ENCODE measurements around the gene UBE3B. TPM values are rescaled to one million over a fixed set of nuclear protein-coding genes. Genes with fewer than 3 reads are reported as not detected.
"Not testable (repeated sequence)": the region's sequence is repeated elsewhere in the genome, so short reads cannot be mapped to it uniquely, and the experiment has no call there.

The UBE3B gene
- total RNA-seq, 1 experiment from 2014 or later = 38.4 TPM

DNA sequence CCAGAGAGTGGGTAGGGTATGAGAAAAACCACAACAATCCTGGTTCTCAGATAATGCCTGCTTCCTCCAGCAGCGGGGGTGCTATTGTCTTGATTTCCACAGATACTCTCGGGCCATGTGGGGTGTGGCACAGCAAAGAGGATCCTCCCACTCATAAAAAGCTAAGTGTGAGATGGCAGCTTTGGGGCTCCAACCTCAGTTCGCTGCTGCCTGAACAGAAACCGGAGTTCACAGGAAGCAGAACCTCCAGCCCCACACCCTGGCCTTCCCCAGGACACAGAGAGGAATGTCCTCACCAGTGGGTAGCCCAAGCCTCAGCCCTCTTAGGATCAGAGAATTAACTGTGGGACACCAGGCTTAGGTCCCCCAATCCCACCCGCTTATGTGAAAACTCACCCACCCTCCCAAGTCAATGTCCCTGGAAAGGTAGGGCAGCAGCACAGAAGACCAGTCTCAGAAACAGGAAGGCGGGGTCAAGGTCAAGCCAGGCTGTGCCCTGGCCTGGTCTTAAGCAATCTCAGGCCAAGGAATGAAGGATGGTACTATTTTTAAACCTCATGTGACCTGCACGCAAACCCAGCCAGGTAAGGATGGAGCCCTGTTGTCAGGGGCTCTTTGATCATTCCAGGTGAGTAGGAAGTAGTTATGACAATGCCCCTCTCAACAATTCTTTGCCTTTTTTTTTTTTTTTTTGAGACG is 9.3 kb upstream of the UBE3B start:
- Mint-ChIP-seq H3K9me3 (ENCODE audit: unreplicated experiment) (no peaks in the 10 kb centered on the region), H3K4me3 (ENCODE audit: unreplicated experiment) (no peak overlapping the region), H3K27me3 (ENCODE audit: insufficient read depth, unreplicated experiment) (no peaks in the 10 kb centered on the region), H3K27ac (ENCODE audit: unreplicated experiment) (no peak overlapping the region), H3K4me1 (ENCODE audit: low read depth, unreplicated experiment) (peaks cover 16% of the 10 kb centered on the region), H3K36me3 (ENCODE audit: insufficient read depth, unreplicated experiment) (peaks cover 19% of the 10 kb centered on the region)
- ChIA-PET CTCF (no interaction called here), POLR2A (no interaction called here)
- H3K36me3 ChIP-seq (ENCODE audit: control insufficient read depth, insufficient read depth, low read length) = peaks cover 2% of the 10 kb centered on the region
- intact Hi-C loops (cut with micrococcal nuclease; ENCODE audit: unreplicated experiment) = no loop called here
- BruUV-seq (replicated peaks) = no TSS peak
- DNase-seq = no peak
- H3K9me3 ChIP-seq = no peaks in the 10 kb centered on the region
- H3K4me3 ChIP-seq (ENCODE audit: low read depth, low read length) = no peak overlapping the region
- no peak for TF ChIP-seq CTCF (IDR thresholded peaks at IDR 0.05; ENCODE audit: insufficient read depth in 1 of 2, low read depth in 1 of 2, low read length in 1 of 2, severe bottlenecking in 1 of 2, unreplicated experiment in 1 of 2)
- H3K27me3 ChIP-seq (replicated peaks; ENCODE audit: control insufficient read depth, insufficient read depth, low read length) = no peaks in the 10 kb centered on the region
- peaks cover 9% of the 10 kb centered on the region for H3K4me1 ChIP-seq

DNA sequence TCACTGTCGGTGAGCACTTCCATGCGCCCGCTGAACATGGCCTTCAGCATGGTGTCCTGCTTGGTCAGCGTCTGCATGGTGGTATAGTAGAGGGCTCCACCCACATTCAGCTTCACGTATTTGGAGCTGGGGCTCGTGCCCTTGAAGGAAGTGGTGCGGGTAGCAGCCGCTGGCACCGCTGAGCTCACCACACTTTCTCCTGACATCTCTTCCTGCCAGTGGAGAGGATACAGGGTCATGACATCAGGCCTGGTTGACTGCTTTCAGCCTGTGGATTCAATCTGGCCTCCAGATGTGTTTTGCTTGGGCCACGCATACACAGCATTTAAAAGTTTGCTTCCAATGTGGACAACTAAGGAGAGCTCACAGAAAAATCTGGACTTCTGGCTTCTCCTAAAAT is 7.9 kb upstream of the UBE3B start:
- no peaks in the 10 kb centered on the region for H3K4me1 ChIP-seq
- H3K27ac Mint-ChIP-seq (ENCODE audit: unreplicated experiment) = no peak overlapping the region
- CTCF ChIA-PET = no interaction called here
- no peaks in the 10 kb centered on the region for H3K27me3 Mint-ChIP-seq (ENCODE audit: insufficient read depth, unreplicated experiment)
- no peak for DNase-seq
- no peak for TF ChIP-seq CTCF (IDR thresholded peaks at IDR 0.05; ENCODE audit: insufficient read depth in 1 of 2, low read depth in 1 of 2, low read length in 1 of 2, severe bottlenecking in 1 of 2, unreplicated experiment in 1 of 2)
- H3K4me3 Mint-ChIP-seq (ENCODE audit: unreplicated experiment) = no peak overlapping the region
- no peaks in the 10 kb centered on the region for H3K27me3 ChIP-seq (replicated peaks; ENCODE audit: control insufficient read depth, insufficient read depth, low read length)
- intact Hi-C loops (cut with micrococcal nuclease; ENCODE audit: unreplicated experiment) = no loop called here
- POLR2A ChIA-PET = no interaction called here
- H3K36me3 ChIP-seq (ENCODE audit: control insufficient read depth, insufficient read depth, low read length) = peaks cover 2% of the 10 kb centered on the region
- H3K4me3 ChIP-seq (ENCODE audit: low read depth, low read length) = no peak overlapping the region
- peaks cover 19% of the 10 kb centered on the region for H3K36me3 Mint-ChIP-seq (ENCODE audit: insufficient read depth, unreplicated experiment)
- BruUV-seq (replicated peaks) = no TSS peak
- H3K9me3 Mint-ChIP-seq (ENCODE audit: unreplicated experiment) = no peaks in the 10 kb centered on the region
- H3K4me1 Mint-ChIP-seq (ENCODE audit: low read depth, unreplicated experiment) = peaks cover 2% of the 10 kb centered on the region
- H3K9me3 ChIP-seq = no peaks in the 10 kb centered on the region

DNA sequence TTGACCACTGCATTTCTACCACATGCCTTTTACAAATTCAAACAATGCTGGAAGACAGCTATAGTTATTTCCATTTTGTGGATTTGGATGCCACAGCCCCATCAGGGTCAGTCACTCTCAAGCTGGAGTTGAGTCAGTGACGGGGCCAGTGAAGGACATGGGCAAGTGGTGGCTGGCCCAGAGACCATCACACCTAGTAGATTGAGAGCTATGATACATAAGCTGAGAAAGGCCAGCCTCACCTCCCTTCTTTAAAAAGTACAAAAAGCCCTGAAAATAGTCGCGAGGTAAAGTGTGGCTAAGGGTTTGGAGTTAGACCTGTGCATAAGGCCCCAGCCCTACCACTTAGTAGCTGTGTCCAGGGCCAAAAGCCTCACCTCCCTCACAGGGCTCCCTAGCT is 4.4 kb upstream of the UBE3B start:
- H3K4me3 Mint-ChIP-seq (ENCODE audit: unreplicated experiment) = no peak overlapping the region
- no peaks in the 10 kb centered on the region for H3K27me3 Mint-ChIP-seq (ENCODE audit: insufficient read depth, unreplicated experiment)
- H3K36me3 ChIP-seq (ENCODE audit: control insufficient read depth, insufficient read depth, low read length) = peaks cover 2% of the 10 kb centered on the region
- H3K9me3 ChIP-seq = no peaks in the 10 kb centered on the region
- no peak for DNase-seq
- H3K4me1 Mint-ChIP-seq (ENCODE audit: low read depth, unreplicated experiment) = no peaks in the 10 kb centered on the region
- peaks cover 28% of the 10 kb centered on the region for H3K36me3 Mint-ChIP-seq (ENCODE audit: insufficient read depth, unreplicated experiment)
- intact Hi-C loops (cut with micrococcal nuclease; ENCODE audit: unreplicated experiment) = no loop called here
- no peaks in the 10 kb centered on the region for H3K9me3 Mint-ChIP-seq (ENCODE audit: unreplicated experiment)
- no peaks in the 10 kb centered on the region for H3K27me3 ChIP-seq (replicated peaks; ENCODE audit: control insufficient read depth, insufficient read depth, low read length)
- H3K4me1 ChIP-seq = peaks cover 8% of the 10 kb centered on the region
- no peak for TF ChIP-seq CTCF (IDR thresholded peaks at IDR 0.05; ENCODE audit: insufficient read depth in 1 of 2, low read depth in 1 of 2, low read length in 1 of 2, severe bottlenecking in 1 of 2, unreplicated experiment in 1 of 2)
- BruUV-seq (replicated peaks) = no TSS peak
- ChIA-PET POLR2A (no interaction called here), CTCF (no interaction called here)
- H3K4me3 ChIP-seq (ENCODE audit: low read depth, low read length) = no peak overlapping the region
- H3K27ac Mint-ChIP-seq (ENCODE audit: unreplicated experiment) = no peak overlapping the region

- H3K27ac Mint-ChIP-seq (ENCODE audit: unreplicated experiment); H3K4me3 Mint-ChIP-seq (ENCODE audit: unreplicated experiment); H3K36me3 ChIP-seq (ENCODE audit: control insufficient read depth, insufficient read depth, low read length); H3K4me3 ChIP-seq (ENCODE audit: low read depth, low read length); BruUV-seq (replicated peaks); intact Hi-C loops (cut with micrococcal nuclease; ENCODE audit: unreplicated experiment); H3K27me3 ChIP-seq (replicated peaks; ENCODE audit: control insufficient read depth, insufficient read depth, low read length); H3K4me1 Mint-ChIP-seq (ENCODE audit: low read depth, unreplicated experiment); DNase-seq; H3K27me3 Mint-ChIP-seq (ENCODE audit: insufficient read depth, unreplicated experiment); H3K9me3 ChIP-seq; CTCF ChIA-PET; POLR2A ChIA-PET; H3K9me3 Mint-ChIP-seq (ENCODE audit: unreplicated experiment): not testable (repeated sequence)
- H3K4me1 ChIP-seq = peaks cover 15% of the 10 kb centered on the region
- peaks cover 21% of the 10 kb centered on the region for H3K36me3 Mint-ChIP-seq (ENCODE audit: insufficient read depth, unreplicated experiment)
Observed at GRCh38 chr12:109473526-109474270, 3.7 kb upstream of the UBE3B start.

Measured in Caco-2 (cell line).